ENCODE measurements around the gene KDM6B.
"Not testable (repeated sequence)": the region's sequence is repeated elsewhere in the genome, so short reads cannot be mapped to it uniquely, and the experiment has no call there.

KDM6B gene, protein sequence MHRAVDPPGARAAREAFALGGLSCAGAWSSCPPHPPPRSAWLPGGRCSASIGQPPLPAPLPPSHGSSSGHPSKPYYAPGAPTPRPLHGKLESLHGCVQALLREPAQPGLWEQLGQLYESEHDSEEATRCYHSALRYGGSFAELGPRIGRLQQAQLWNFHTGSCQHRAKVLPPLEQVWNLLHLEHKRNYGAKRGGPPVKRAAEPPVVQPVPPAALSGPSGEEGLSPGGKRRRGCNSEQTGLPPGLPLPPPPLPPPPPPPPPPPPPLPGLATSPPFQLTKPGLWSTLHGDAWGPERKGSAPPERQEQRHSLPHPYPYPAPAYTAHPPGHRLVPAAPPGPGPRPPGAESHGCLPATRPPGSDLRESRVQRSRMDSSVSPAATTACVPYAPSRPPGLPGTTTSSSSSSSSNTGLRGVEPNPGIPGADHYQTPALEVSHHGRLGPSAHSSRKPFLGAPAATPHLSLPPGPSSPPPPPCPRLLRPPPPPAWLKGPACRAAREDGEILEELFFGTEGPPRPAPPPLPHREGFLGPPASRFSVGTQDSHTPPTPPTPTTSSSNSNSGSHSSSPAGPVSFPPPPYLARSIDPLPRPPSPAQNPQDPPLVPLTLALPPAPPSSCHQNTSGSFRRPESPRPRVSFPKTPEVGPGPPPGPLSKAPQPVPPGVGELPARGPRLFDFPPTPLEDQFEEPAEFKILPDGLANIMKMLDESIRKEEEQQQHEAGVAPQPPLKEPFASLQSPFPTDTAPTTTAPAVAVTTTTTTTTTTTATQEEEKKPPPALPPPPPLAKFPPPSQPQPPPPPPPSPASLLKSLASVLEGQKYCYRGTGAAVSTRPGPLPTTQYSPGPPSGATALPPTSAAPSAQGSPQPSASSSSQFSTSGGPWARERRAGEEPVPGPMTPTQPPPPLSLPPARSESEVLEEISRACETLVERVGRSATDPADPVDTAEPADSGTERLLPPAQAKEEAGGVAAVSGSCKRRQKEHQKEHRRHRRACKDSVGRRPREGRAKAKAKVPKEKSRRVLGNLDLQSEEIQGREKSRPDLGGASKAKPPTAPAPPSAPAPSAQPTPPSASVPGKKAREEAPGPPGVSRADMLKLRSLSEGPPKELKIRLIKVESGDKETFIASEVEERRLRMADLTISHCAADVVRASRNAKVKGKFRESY (N-terminal part only)

DNA sequence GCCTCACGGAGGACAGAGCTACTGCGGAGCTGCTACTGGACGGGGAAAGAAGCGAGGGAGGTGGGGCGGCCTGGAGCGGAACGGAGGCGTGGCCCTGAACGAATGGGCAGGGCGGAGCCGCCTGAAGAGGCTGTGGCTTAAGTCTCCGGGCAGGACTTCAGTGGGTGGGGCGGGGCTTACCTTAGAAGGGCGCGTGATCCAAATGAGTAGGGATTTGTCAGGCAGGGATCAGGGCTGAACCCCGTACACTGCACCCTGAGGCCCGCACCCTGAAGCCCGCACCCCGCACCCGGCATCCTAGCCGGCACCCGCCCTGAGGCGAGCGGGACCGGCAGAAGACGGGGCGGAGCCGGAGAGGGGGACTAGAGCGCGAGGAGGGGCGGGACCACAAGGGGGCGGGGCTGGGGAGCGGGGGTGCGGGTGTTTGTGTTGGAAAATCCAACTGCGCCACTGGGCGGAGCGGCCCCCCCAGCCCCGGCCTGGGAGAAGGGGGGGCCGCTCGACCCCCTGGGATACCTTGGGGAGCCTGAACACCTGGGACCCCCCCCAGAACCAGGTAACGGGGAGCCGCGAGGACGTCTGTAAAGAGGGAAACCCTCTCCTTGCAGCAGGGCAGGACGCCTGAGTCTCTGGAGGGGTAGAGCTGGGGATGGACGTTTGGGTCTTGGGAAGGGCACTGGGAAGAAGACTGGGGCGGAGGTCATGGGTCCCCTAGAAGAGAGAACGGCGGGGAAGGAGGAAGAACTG, at the start of gene KDM6B:
KDM6B (plus strand) TSS at position 423 of the 747 bp plus-strand sequence. CDS start 11,338 bp downstream, outside the sequence.
- peak; percentile 96 for DNase-seq (ENCODE audit: low spot score)

GRCh38 chr17:7786866-7787265, 47.2 kb upstream of the KDM6B start:
- DNase-seq (ENCODE audit: low spot score): no peak

- no peak for DNase-seq (ENCODE audit: low spot score)
Measured at GRCh38 chr17:7789131-7789530, 44.9 kb upstream of the KDM6B start.

DNA sequence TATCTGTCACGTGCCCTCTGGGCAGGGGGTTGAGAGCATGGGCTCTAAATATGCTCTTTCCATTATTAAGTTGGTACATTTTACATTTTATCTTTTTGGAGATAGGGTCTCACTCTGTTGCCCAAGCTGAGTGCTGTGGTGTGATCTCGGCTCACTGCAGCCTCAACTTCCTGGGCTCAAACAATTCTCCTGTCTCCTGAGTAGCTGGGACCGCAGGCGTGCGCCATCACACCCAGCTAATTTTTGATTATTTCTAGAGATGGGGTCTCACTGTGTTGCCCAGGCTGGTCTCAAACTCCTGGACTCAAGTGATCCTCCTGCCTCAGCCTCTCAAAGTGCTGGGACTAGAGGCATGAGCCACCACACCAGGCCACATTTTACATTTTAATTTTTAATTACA, 43.9 kb upstream of the KDM6B start:
- DNase-seq (ENCODE audit: low spot score): no peak

- DNase-seq (ENCODE audit: low spot score): no peak
Measured at GRCh38 chr17:7792611-7793010, 41.4 kb upstream of the KDM6B start.

- DNase-seq (ENCODE audit: low spot score): no peak
Measured at GRCh38 chr17:7794075-7794663, 39.8 kb upstream of the KDM6B start.

GRCh38 chr17:7797976-7798375, 36.0 kb upstream of the KDM6B start:
- no peak for DNase-seq (ENCODE audit: low spot score)

GRCh38 chr17:7798839-7799238, 35.2 kb upstream of the KDM6B start:
- DNase-seq (ENCODE audit: low spot score): no peak

GRCh38 chr17:7803981-7804380, 30.0 kb upstream of the KDM6B start:
- no peak for DNase-seq (ENCODE audit: low spot score)

GRCh38 chr17:7806587-7806986, 27.4 kb upstream of the KDM6B start:
- DNase-seq (ENCODE audit: low spot score): peak; percentile 17

GRCh38 chr17:7807206-7807605, 26.8 kb upstream of the KDM6B start:
- DNase-seq (ENCODE audit: low spot score): no peak

DNA sequence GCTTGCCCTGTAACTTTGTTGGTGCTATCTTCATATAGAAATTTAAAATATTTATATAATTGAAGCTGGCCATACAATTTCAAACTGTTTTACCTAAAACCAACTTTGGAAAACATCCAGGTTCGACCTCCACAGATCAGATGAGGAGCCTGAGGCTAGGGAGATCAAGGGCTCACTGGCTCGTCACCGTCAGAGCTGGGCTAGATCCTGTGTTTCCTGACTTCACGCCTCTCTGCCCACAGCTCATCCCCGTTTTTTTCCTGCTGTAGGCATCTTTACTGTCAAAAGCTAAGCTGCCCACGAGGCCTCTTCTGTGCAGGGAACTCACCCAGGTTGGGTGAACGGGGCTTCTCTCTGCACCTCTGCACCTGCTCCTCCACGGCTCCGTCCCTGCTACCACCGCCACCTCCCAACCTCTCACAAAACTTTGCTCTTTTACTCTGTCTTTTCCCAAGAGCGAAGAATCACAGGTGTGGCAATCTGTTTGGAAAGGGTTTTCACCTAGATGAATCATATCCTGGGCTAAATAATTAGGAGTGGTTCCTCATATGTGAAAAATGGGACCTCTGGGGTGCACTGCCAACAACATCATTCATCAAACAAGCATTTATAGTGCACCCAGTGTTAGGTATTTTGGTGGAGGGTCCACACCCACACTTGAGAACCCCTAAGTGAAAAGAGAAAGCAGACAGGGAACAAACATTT, 24.8 kb upstream of the KDM6B start:
- DNase-seq (ENCODE audit: low spot score): no peak

- DNase-seq (ENCODE audit: low spot score): not testable (repeated sequence)
Measured at GRCh38 chr17:7809791-7810343, 24.1 kb upstream of the KDM6B start.

GRCh38 chr17:7811251-7811650, 22.8 kb upstream of the KDM6B start:
- no peak for DNase-seq (ENCODE audit: low spot score)

- DNase-seq (ENCODE audit: low spot score): no peak
Measured at GRCh38 chr17:7814969-7815368, 19.0 kb upstream of the KDM6B start.

- DNase-seq (ENCODE audit: low spot score): no peak
Measured at GRCh38 chr17:7816926-7817642, 16.9 kb upstream of the KDM6B start.

GRCh38 chr17:7817643-7817964, 16.4 kb upstream of the KDM6B start:
- no peak for DNase-seq (ENCODE audit: low spot score)

DNA sequence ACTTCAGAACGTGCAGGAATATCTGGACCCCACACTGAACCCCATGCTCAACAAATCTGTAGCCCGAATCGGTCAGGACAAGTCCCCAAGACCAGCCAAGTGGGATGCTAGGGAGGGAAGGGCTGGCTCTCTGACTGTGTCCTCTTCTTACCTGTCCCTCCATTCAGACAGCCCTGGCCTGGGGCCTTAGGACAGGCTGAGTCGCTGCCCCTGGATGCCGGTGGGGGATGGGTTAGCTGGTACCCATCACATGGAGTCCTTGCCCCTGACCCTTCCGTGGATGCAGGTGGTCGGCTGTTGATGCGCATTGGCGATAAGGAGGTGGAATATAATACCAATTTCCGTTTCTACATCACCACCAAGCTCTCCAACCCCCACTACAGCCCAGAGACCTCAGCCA, 16.0 kb upstream of the KDM6B start:
- no peak for DNase-seq (ENCODE audit: low spot score)

DNA sequence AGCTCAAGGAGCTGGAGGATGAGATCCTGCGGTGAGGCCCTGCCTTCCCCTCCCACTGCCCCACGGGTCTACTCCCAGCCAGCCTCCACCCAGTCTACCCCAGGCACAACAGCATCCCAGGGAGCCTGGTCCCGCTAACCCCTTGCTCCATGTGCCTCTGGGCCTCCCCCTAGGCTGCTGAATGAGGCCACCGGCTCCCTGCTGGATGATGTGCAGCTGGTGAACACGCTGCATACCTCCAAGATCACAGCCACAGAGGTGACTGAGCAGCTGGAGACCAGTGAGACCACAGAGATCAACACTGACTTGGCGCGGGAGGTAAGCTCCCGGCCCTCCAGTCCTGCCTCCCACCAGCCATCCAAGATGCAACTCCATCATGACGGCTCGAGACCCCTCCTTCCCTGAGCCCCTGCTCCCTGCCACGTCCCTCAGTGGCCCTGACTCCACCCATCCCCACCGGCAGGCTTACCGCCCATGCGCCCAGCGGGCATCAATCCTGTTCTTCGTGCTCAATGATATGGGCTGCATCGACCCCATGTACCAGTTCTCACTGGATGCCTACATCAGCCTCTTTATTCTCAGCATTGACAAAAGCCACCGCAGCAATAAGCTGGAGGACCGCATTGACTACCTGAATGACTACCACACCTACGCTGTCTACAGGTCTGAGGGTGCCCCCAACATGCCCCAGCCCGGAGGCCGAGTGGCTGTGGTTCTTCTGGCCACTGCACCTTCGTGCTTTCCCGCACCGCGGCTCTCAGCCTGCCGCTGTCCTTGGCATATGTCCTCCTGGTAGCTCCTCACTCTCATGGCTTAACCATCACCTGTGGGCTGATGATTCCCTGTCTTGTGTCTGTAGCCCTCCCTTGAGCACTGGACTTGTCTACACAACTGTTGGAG, 15.0 kb upstream of the KDM6B start:
- DNase-seq (ENCODE audit: low spot score): no peak
